GM18951 (cell line): ENCODE measurements around the gene TBCA.

ENCODE experiments used
- POLR2A ChIP-seq: IDR thresholded peaks from 4 replicates; pipeline ENCODE4 v1.6.1; 2011; ENCODE audit warnings: mild to moderate bottlenecking; ENCODE audit not compliant: insufficient read length, insufficient read depth; ENCODE audit errors: extremely low read depth
- in situ Hi-C: fragments of 300-500 bp; cut with MboI; formaldehyde crosslinking; loops from one replicate; pipeline ENCODE4 v1.12.0; 2022; ENCODE audit warnings: low sequenced_read_pairs, mixed read lengths, inconsistent platforms; ENCODE audit not compliant: unreplicated experiment

The TBCA gene

DNA sequence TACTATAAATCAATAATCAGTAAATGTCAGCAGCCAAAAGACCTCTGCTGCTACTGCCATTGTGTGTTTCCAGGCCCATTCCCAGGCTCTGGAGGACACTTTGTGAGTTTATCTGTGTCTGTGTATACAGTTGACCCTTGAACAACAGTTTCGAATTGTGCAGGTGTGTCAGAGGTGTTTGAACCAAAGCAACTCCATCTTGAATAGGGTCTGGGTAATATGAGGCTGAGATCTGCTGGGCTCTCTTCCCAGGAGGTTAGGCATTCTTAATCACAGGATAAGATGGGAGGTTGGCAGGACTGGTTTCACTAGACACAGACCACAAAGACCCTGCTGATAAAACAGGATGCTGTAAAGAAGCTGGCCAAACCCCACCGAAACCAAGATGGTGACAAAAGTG lies 2.3 kb upstream of the TBCA start:
- in situ Hi-C loops: no loop called here
- TF ChIP-seq POLR2A: no peak

DNA sequence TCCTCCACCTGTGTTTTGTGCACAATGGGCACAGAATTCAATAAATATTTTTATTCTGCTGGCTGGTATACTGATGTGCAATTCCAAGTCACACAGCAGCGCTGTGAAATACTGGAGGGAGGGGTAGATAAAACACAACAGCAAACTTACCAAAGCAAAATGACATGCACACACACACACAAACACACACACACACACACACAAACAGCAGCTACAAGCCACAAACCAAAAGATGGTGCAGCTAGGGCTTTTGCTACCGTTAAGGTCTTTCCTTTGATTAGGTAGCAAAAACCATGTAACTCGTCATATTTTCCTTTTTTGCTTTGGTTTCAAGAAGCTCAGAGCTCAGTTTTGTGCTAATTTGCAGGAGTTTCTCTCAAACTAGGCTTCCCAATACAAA lies 1.8 kb upstream of the TBCA start:
- in situ Hi-C loops: no loop called here
- TF ChIP-seq POLR2A: no peak

DNA sequence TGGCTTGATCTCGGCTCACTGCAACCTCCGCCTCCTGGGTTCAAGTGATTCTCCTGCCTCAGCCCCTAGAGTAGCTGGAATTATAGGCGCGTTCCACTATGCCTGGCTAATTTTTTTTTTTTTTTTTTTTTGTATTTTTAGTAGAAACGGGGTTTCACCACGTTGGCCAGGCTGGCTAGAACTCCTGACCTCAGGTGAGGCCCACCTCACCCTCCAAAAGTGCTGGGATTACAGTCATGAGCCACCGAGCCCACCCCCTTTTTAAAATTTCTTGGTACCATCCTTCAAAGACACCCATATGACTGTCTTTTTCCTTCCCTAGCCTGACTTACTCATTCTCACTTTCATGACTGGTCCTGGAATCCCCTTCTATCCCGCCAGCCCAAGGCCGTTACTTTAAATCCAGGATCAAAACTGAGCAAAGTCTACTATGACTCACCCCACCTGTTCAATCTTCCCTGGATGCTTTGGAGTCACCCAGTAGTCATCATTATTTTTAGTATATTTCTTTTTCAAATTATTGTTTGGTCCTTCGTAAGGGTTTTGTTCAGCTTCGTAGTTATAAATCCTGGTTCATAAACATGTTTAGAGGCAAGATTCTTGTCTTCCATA lies 1.2 kb upstream of the TBCA start:
- TF ChIP-seq POLR2A: no peak
- in situ Hi-C loops: no loop called here

DNA sequence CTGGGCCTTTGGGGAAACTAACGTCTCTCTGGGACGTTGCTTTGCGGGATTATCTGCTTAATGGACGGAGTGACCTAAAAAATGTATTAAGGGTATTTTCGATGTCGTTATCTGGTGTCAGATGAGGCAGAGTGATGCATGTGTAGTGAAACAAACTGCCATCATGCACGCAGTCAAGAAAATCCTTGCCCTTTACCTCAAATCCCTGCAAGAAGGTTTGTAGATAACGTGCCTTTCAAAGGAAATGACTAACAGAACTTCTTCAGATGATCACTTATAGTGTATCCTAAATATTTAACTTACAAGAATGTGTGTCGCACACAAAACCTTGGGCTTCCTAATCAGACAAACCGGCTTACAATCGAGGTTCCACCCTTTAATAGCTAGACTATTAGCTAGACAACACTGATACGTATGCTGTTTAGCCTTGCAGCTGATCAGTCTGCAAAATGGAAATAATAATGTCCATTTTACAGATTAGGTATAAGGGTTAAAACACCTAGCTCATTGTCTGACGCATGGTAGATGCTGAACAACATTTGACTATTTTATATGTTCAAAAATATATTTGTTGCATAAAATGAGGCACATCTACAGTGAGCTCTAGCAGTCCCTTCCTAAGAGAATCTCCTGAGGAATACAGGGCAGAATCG lies 541 bp upstream of the TBCA start:
- in situ Hi-C loops: no loop called here
- TF ChIP-seq POLR2A: no peak

DNA sequence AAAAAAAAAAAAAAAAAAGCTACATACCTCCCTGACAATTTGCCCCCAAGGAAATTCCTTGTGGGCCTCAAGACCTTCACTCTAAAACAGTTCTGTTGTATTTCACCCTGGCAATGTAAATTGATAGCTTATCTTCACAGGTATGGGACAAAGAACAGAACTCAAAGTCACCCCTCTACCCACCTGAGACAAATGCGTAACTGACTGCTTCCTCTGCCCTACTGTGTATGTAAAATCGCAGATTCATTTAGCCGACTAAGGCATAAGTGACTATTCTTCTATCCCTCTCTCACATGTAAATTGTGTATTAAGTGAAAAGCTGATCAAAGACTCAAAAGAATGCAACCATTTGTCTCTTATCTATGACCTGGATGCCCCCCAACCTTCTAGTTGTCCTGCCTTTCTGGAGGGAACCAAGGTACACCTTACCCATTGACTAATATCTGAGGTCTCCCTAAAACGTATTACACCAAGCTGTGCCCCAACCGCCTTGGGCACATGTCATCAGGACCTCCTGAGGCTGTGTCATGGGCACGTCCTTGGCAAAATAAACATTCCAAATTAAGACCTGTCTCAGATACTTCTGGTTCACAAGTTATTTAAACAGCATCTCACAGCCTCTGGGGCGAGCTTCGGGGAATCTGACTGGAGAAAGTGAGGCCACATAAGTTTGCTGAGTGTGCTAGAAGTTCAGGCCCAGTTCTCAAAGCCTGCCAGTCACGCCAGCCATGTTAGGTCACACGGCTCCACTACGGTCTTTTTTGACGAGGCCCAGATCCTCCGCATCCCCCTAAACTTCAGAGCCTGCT lies 954 bp downstream of the TBCA start:
- in situ Hi-C loops: no loop called here
- no peak for TF ChIP-seq POLR2A

DNA sequence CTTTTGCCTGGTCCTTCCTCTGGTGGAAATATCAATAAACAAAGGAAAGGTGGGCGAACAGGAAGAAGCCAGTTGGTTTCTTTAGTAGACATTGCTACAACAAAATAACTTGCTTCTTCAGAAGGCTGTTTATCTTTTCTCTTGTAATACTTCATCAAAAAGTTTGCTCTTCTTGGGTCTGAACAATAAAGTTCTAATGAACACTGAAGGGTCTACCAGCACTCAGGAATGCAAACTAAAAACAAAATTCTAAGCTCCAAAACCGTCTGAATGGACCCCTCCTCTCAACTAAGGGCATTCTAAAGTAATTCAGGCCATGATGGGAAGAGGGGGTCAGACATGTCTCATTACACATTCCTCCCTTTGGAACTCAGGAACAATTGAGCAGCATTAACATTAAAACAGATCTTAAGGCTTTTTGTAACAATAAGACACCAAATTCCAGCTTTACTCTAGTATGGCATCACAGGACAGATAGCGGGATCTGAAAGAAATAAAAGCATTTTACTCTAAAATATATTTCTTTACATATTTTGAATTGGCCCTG lies 2.3 kb downstream of the TBCA start:
- in situ Hi-C loops: no loop called here
- no peak for TF ChIP-seq POLR2A

DNA sequence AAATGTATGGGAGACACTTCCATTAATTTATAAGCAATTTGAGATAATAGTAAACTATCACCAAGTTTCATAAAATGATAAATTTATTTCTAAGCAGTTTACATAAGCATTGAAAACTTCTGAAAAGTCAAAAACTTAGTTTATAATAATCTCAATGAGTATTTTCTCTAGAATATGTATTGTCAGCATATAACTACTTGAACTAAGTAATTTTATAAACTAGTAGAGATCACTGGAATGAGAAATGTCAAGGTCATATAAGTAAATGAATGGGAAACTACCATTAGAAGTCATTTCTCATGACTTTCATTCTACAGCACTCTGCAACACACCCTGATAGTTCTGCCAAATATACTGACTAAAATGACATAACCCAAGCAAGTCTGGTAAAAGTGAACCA lies 3.4 kb downstream of the TBCA start:
- in situ Hi-C loops: no loop called here
- TF ChIP-seq POLR2A: no peak

DNA sequence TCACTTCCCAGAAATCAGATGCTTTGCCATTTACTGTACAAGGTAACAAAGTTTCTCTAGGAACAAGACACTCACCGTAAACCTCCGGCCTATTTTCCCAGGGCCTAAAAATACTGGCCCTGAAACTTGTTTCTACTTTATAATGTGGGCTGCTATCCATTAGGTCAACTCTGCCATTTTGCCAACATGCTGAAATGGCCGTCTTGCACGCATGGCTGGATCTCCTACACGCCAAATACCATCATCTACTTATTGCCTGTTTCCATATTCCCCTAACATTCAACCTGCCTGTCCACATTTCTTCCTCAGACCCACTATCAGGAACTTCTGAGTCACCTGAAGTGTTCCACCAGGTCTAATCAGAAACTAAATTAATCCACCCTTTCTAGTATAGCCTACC lies 4.7 kb downstream of the TBCA start:
- in situ Hi-C loops: no loop called here
- no peak for TF ChIP-seq POLR2A

DNA sequence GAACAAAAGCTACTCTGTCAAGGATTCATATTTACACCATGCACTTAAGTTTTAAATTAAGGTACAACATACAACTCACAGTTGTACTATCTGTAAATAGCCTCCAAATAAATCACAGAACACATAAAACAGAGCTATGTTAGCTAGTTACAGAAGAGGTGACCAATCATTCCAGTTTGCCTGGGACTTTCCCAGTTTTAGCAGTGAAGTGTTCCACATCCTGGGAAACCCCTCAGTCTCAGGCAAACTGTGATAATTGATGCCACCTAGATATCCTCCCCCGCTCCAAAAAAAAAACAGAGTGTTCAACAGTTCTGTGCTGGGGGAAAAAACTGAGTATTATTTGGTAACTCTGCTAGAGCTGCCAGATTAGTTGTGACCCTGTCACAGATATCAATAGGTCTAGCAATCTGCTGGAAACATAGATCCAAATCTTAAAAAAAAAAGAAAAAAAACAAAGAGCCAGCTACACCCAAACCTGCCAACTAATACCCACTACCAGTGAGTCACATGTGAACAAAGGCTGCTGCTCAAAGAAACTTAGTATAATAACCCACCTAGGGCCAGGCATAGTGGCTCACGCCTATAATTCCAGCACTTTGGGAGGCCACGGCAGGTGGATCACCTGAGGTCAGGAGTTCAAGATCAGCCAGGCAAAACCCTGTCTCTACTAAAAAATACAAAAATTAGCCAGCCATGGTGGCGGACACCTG lies 5.7 kb downstream of the TBCA start:
- in situ Hi-C loops: no loop called here
- no peak for TF ChIP-seq POLR2A

DNA sequence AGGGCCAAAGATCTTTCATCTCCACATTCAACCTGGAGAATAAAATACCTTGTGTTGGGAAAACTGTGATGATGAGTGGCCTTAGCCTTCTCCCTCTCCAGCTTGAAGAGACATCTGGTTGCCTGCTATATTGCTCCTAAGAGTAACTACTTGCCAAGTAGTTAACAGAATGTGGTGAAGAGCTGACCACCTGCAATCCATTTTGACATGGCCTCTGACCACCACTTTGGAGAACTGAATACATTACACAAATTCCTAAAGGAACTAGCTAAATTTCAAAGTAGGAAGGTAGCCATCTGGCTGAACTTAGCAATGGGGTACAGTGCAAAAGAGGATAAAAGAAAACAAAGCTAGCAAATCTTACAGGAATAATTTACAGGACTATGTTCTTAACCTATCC lies 7.2 kb downstream of the TBCA start:
- TF ChIP-seq POLR2A: no peak

DNA sequence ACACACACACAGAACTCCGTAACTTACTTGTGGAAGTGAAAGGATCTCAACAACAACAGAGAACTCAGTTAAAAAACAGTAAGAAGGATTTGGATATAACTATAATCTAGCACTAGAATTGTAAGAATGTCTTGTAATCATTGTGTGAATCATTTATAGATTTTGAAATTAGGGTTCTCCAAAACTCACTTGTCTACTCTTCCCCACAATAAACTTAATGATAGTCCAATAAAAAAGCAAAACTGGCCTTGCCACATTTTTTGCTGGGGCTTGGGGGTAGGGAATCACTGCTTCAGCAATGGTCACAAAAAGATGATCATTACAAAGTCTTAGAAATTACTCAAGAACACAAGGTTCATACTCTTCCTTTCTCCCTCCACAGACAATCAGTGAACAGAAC lies 8.8 kb downstream of the TBCA start:
- in situ Hi-C loops: no loop called here

More for the DNA sequence above, 7.2 kb downstream of the TBCA start:
- in situ Hi-C loops: no loop called here

DNA sequence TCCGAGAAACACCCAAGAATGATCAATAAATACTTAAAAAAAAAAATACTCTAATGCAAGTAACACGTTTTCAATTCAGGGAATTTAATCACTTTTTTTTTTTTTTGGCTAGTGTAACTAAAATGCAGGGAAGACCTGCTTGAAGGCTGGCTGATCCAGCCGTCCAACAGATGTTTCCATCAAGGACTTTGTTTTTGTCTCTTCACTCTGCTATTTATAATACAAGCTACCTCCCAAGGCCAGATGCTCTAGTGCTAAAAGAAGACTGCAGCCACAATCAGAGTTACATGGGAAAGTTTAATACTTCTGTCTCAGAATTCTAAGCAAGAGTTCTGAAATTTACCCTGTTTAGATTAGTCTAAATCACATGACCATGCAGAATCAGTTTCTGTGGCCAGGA lies 14.5 kb downstream of the TBCA start:
- TF ChIP-seq POLR2A: no peak
- in situ Hi-C loops: no loop called here

More for the DNA sequence above, 8.8 kb downstream of the TBCA start:
- no peak for TF ChIP-seq POLR2A
